ENCODE measurements around the gene EDARADD.

Gene EDARADD

DNA sequence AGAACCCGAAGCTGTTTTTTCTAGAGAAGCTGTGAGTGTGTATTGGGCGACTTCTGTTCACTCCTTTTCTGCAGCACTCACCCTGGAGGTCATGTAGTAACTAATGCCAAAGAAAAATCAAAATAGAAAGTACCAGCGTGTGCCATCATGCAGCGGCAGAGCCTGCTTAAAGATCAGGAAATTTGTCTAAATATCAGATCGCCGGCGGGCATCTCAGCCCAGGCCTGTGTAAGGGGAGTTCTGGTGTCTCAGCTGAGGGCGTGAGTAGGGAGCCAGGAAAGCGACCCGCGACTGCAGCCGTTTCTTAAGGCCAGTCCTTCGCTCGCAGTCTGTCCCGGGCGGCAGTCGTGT lies 768 bp downstream of the EDARADD start:
- peaks cover 41% of the 10 kb centered on the region for H3K27me3 ChIP-seq (ENCODE audit: insufficient read depth, low read length, poor library complexity)
- H3K9ac ChIP-seq (ENCODE audit: low read depth, low read length), result peak overlapping the region; percentile 63
- H3K79me2 ChIP-seq (ENCODE audit: insufficient read depth, low read length), result no peaks in the 10 kb centered on the region
- no peaks in the 10 kb centered on the region for H3K36me3 ChIP-seq (ENCODE audit: insufficient read depth, low read length)
- no peak for DNase-seq
- H3K9me3 ChIP-seq (ENCODE audit: insufficient read depth, low read length, severe bottlenecking), result no peaks in the 10 kb centered on the region
- H3K4me1 ChIP-seq (ENCODE audit: insufficient read depth, low read length), result peaks cover 29% of the 10 kb centered on the region
- peak overlapping the region; percentile 86 for H2AFZ ChIP-seq (ENCODE audit: low read depth, low read length)
- H4K20me1 ChIP-seq (ENCODE audit: insufficient read depth, low read length), result no peaks in the 10 kb centered on the region
- ATAC-seq (ENCODE audit: insufficient read depth, low read depth), result peak; percentile 49; the same call in 2 of the 3 replicates
- TF ChIP-seq EZH2 (IDR thresholded peaks at IDR 0.05; ENCODE audit: borderline replicate concordance, low read depth, low read length, severe bottlenecking), result no peak
- TF ChIP-seq, protein P1, sequence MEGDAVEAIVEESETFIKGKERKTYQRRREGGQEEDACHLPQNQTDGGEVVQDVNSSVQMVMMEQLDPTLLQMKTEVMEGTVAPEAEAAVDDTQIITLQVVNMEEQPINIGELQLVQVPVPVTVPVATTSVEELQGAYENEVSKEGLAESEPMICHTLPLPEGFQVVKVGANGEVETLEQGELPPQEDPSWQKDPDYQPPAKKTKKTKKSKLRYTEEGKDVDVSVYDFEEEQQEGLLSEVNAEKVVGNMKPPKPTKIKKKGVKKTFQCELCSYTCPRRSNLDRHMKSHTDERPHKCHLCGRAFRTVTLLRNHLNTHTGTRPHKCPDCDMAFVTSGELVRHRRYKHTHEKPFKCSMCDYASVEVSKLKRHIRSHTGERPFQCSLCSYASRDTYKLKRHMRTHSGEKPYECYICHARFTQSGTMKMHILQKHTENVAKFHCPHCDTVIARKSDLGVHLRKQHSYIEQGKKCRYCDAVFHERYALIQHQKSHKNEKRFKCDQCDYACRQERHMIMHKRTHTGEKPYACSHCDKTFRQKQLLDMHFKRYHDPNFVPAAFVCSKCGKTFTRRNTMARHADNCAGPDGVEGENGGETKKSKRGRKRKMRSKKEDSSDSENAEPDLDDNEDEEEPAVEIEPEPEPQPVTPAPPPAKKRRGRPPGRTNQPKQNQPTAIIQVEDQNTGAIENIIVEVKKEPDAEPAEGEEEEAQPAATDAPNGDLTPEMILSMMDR (IDR thresholded peaks at IDR 0.05; ENCODE audit: borderline replicate concordance, extremely low read depth, low read length, poor library complexity, severe bottlenecking), result peak; percentile 1
- peak overlapping the region; percentile 97 for H3K4me2 ChIP-seq (ENCODE audit: insufficient read depth, low read length)
- H3K27ac ChIP-seq (ENCODE audit: low read length), result peak overlapping the region; percentile 28; the same call in 1 of the 2 replicates
- H3K4me3 ChIP-seq (ENCODE audit: low read depth in 1 of 2, low read length in 2 of 2), result peak overlapping the region; percentile 43 to 81

GRCh38 chr1:236395230-236395946 lies 1.3 kb downstream of the EDARADD start:
- no peaks in the 10 kb centered on the region for H3K36me3 ChIP-seq (ENCODE audit: insufficient read depth, low read length)
- H3K4me3 ChIP-seq (ENCODE audit: low read depth in 1 of 2, low read length in 2 of 2), result peak overlapping the region; percentile 43 to 81
- TF ChIP-seq, protein P1 (IDR thresholded peaks at IDR 0.05; ENCODE audit: borderline replicate concordance, extremely low read depth, low read length, poor library complexity, severe bottlenecking), result peak; percentile 1
- TF ChIP-seq EZH2 (IDR thresholded peaks at IDR 0.05; ENCODE audit: borderline replicate concordance, low read depth, low read length, severe bottlenecking), result peak; percentile 27
- H3K4me1 ChIP-seq (ENCODE audit: insufficient read depth, low read length), result peaks cover 29% of the 10 kb centered on the region
- no peaks in the 10 kb centered on the region for H3K9me3 ChIP-seq (ENCODE audit: insufficient read depth, low read length, severe bottlenecking)
- peaks cover 41% of the 10 kb centered on the region for H3K27me3 ChIP-seq (ENCODE audit: insufficient read depth, low read length, poor library complexity)
- H3K4me2 ChIP-seq (ENCODE audit: insufficient read depth, low read length), result peak overlapping the region; percentile 97
- peak overlapping the region; percentile 28; the same call in 1 of the 2 replicates for H3K27ac ChIP-seq (ENCODE audit: low read length)
- peak overlapping the region; percentile 63 for H3K9ac ChIP-seq (ENCODE audit: low read depth, low read length)
- H4K20me1 ChIP-seq (ENCODE audit: insufficient read depth, low read length), result no peaks in the 10 kb centered on the region
- DNase-seq (peak; percentile 67), ATAC-seq (ENCODE audit: insufficient read depth, low read depth) (peak; percentile 91)
- H3K79me2 ChIP-seq (ENCODE audit: insufficient read depth, low read length), result no peaks in the 10 kb centered on the region
- peak overlapping the region; percentile 86 for H2AFZ ChIP-seq (ENCODE audit: low read depth, low read length)

DNA sequence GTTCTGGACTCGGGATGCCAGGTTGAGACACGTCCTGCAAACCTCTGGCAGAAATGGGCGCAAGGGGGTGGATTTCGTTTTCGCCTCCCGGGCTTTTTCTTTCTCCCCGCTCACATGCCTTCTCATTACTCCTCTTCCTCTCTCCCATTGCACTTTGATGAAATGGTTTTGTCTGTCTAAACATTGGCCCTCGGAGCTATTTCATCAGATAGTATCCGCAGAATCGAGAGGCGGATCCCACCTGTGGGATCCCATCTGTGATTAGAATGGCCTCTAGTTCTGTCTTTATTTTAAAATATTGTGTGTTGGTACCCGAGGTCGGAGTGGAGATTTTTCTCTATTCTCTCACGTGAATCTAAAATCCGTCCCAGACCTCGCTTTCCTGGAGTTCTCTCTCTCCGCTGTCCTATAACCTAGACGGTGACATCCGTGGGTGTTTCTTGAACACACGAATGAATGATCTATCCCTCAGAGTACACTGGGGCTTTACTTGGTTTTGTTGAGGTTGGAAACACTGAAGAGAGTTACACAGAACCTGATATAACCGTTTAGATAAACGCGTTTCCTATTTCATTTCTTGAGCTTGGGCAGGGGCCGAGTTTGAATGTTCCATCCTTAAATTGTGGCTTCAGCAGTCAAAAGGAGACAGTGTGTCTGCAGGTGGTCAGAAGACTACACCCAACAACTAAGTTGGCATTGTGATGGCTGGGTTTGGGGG lies 2.0 kb downstream of the EDARADD start:
- H3K27ac ChIP-seq (ENCODE audit: low read length), result no peak overlapping the region
- peak overlapping the region; percentile 43 to 81; a peak in 3 of 4 replicates for H3K4me3 ChIP-seq (ENCODE audit: low read depth in 1 of 2, low read length in 2 of 2)
- ATAC-seq (ENCODE audit: insufficient read depth, low read depth), result no peak
- DNase-seq, result no peak
- H2AFZ ChIP-seq (ENCODE audit: low read depth, low read length), result peak overlapping the region; percentile 86
- no peaks in the 10 kb centered on the region for H3K36me3 ChIP-seq (ENCODE audit: insufficient read depth, low read length)
- H3K4me2 ChIP-seq (ENCODE audit: insufficient read depth, low read length), result peak overlapping the region; percentile 97
- peak overlapping the region; percentile 63 for H3K9ac ChIP-seq (ENCODE audit: low read depth, low read length)
- H3K79me2 ChIP-seq (ENCODE audit: insufficient read depth, low read length), result no peaks in the 10 kb centered on the region
- H3K4me1 ChIP-seq (ENCODE audit: insufficient read depth, low read length), result peaks cover 29% of the 10 kb centered on the region
- no peak for TF ChIP-seq EZH2 (IDR thresholded peaks at IDR 0.05; ENCODE audit: borderline replicate concordance, low read depth, low read length, severe bottlenecking)
- TF ChIP-seq, protein P1 (IDR thresholded peaks at IDR 0.05; ENCODE audit: borderline replicate concordance, extremely low read depth, low read length, poor library complexity, severe bottlenecking), result no peak
- no peaks in the 10 kb centered on the region for H3K9me3 ChIP-seq (ENCODE audit: insufficient read depth, low read length, severe bottlenecking)
- peaks cover 41% of the 10 kb centered on the region for H3K27me3 ChIP-seq (ENCODE audit: insufficient read depth, low read length, poor library complexity)
- no peaks in the 10 kb centered on the region for H4K20me1 ChIP-seq (ENCODE audit: insufficient read depth, low read length)
